Esophagus muscularis mucosa (tissue), 3 donors: ENCODE data around the gene ZNF81.
"Not testable (repeated sequence)": the region's sequence is repeated elsewhere in the genome, so short reads cannot be mapped to it uniquely, and the experiment has no call there.

Experiments
- CTCF ChIP-seq, 3 experiments: fragments of 200-600 bp in 2 of 3; fragments of 450-650 bp in 1 of 3; sonication (generic) in 2 of 3; IDR thresholded peaks; one replicate each; pipeline ENCODE4 v1.5.1; 2017 to 2019; ENCODE audit warnings: antibody characterized with exemption in 3 of 3, mild to moderate bottlenecking in 2 of 3, moderate library complexity in 1 of 3
- POLR2A ChIP-seq: fragments of 450-650 bp; IDR thresholded peaks from one replicate; pipeline ENCODE4 v1.6.1; 2017; ENCODE audit warnings: antibody characterized with exemption, moderate library complexity, mild to moderate bottlenecking, low read depth
- POLR2AphosphoS5 ChIP-seq, 2 donors: sonication (generic); formaldehyde crosslinking; IDR thresholded peaks; one replicate each; pipeline ENCODE4 v1.6.1; 2017; ENCODE audit warnings: antibody characterized with exemption in 2 of 2

GRCh38 chrX:47965526-47965925 is 128.8 kb downstream of the ZNF81 start:
- TF ChIP-seq CTCF (IDR thresholded peaks at IDR 0.05); POLR2A; POLR2AphosphoS5 (IDR thresholded peaks at IDR 0.05): not testable (repeated sequence)
